ENCODE measurements around the gene PLOD1.
"Not testable (repeated sequence)": the region's sequence is repeated elsewhere in the genome, so short reads cannot be mapped to it uniquely, and the experiment has no call there.

The PLOD1 gene

DNA sequence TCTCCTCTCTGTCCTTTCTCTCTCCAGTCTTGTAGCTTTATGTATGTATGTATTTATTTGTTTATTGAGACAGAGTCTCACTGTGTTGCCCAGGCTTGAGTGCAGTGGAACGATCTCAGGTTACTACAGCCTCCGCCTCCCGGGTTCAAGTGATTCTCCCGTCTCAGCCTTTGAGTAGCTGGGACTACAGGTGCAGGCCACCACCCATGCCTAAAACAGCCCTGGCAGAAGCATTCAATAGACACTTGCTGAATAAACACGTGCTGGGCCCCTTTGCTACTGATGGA lies 10.7 kb upstream of the PLOD1 start:
- Histone ChIP-seq H3K4ac (ENCODE audit: low read length) (no peak overlapping the region), H3K14ac (ENCODE audit: low read length) (no peak overlapping the region), H3K4me2 (ENCODE audit: insufficient read depth, low read length, poor library complexity, severe bottlenecking) (no peak overlapping the region), H4K8ac (ENCODE audit: low read depth, low read length) (no peak overlapping the region), H3K9ac (ENCODE audit: low read depth, low read length, poor library complexity) (no peak overlapping the region), H2AFZ (ENCODE audit: low read length) (no peak overlapping the region), H3K27ac (replicated peaks; ENCODE audit: low read length) (no peak overlapping the region), H3K4me3 (ENCODE audit: low read length in 2 of 2) (no peak overlapping the region), H3K36me3 (replicated peaks in 1 of 2; ENCODE audit: control insufficient read depth in 2 of 2, insufficient read depth in 2 of 2, low read length in 2 of 2) (peaks cover 20 to 59% of the 10 kb centered on the region in 2 donors), H4K91ac (ENCODE audit: low read depth, low read length, poor library complexity) (no peak overlapping the region), H2BK5ac (ENCODE audit: low read length) (no peak overlapping the region), H3K9me3 (replicated peaks in 1 of 2; ENCODE audit: control insufficient read depth in 2 of 2, insufficient read depth in 1 of 2, low read depth in 1 of 2, low read length in 2 of 2) (no peaks in the 10 kb centered on the region), H3K79me1 (ENCODE audit: low read depth, low read length) (peaks cover 9% of the 10 kb centered on the region), H2BK120ac (ENCODE audit: low read depth, low read length) (no peak overlapping the region), H3K4me1 (ENCODE audit: control insufficient read depth in 2 of 2, insufficient read depth in 1 of 2, low read depth in 1 of 2, low read length in 2 of 2) (peaks cover 11 to 15% of the 10 kb centered on the region in 2 donors), H2BK12ac (ENCODE audit: low read length) (no peak overlapping the region), H2BK15ac (ENCODE audit: low read length) (no peak overlapping the region), H3K27me3 (ENCODE audit: control insufficient read depth in 3 of 3, insufficient read depth in 3 of 3, low read depth in 1 of 3, low read length in 3 of 3) (no peaks in the 10 kb centered on the region), H3K23ac (ENCODE audit: low read depth, low read length, poor library complexity) (no peak overlapping the region), H2AK5ac (ENCODE audit: low read depth, low read length) (no peak overlapping the region), H3K18ac (ENCODE audit: low read length) (no peak overlapping the region)
- no peak for DNase-seq (ENCODE audit: low spot score)
- WGBS, 2 donors (ENCODE audit: extremely low coverage in 2 of 2, insufficient read length in 2 of 2, insufficient replicate concordance in 1 of 2), result no CpG with 5 or more reads among the region's 5 CpGs

DNA sequence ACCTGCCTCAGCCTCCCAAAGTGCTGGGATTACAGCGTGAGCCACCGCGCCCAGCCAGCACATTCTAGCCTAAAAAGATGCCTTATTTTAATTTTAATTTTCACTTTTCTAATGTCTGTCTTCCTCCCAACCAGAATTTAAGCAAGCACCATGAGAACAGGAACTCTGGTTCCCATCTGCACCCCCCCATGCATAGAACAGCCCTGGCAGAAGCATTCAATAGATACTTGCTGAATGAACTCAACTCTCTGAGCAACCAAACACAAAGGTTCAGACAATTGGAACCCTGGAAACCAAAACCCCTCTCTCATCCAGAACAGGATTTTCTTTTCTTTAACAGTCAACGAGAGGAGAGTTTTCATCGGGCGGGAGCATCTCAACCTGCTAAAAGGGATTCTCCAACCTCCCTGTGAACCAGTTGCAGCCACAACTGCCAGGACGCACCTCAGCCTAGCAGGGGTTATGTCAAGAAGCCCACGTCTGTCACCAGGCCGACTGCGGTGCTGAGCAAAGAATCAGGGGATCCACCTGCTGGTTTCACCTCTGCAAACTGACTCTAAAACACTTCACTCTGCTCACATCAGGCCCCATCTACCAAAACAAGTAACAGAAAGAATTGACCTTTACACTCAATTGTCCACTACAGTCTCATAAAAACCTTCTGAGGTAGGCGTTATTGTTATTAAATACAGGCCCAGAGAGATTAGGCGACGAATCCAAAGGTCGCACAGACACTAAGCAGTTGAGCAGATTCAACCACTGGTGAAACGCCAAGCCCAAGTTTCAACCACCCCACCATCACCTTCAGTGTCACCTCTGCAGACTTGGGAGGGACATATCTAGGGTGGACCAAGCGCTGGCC lies 10.0 kb upstream of the PLOD1 start:
- peaks cover 16 to 51% of the 10 kb centered on the region in 2 donors for H3K36me3 ChIP-seq (replicated peaks in 1 of 2; ENCODE audit: control insufficient read depth in 2 of 2, insufficient read depth in 2 of 2, low read length in 2 of 2)
- H4K8ac ChIP-seq (ENCODE audit: low read depth, low read length), result no peak overlapping the region
- no peak overlapping the region for H3K18ac ChIP-seq (ENCODE audit: low read length)
- no peak overlapping the region for H4K91ac ChIP-seq (ENCODE audit: low read depth, low read length, poor library complexity)
- H3K4me1 ChIP-seq (ENCODE audit: control insufficient read depth in 2 of 2, insufficient read depth in 1 of 2, low read depth in 1 of 2, low read length in 2 of 2), result peaks cover 11 to 15% of the 10 kb centered on the region in 2 donors
- no peak overlapping the region for H2BK12ac ChIP-seq (ENCODE audit: low read length)
- H3K9ac ChIP-seq (ENCODE audit: low read depth, low read length, poor library complexity), result peak overlapping the region; percentile 71
- no peak overlapping the region for H2AFZ ChIP-seq (ENCODE audit: low read length)
- no peaks in the 10 kb centered on the region for H3K9me3 ChIP-seq (replicated peaks in 1 of 2; ENCODE audit: control insufficient read depth in 2 of 2, insufficient read depth in 1 of 2, low read depth in 1 of 2, low read length in 2 of 2)
- no peak overlapping the region for H3K23ac ChIP-seq (ENCODE audit: low read depth, low read length, poor library complexity)
- peak overlapping the region; percentile 32 for H3K4me2 ChIP-seq (ENCODE audit: insufficient read depth, low read length, poor library complexity, severe bottlenecking)
- no peak overlapping the region for H3K4ac ChIP-seq (ENCODE audit: low read length)
- no peak overlapping the region for H2BK120ac ChIP-seq (ENCODE audit: low read depth, low read length)
- WGBS, 2 donors (ENCODE audit: extremely low coverage in 2 of 2, insufficient read length in 2 of 2, insufficient replicate concordance in 1 of 2), result no CpG with 5 or more reads among the region's 16 CpGs
- no peak overlapping the region for H3K27ac ChIP-seq (replicated peaks; ENCODE audit: low read length)
- no peak overlapping the region for H2BK5ac ChIP-seq (ENCODE audit: low read length)
- no peak overlapping the region for H3K14ac ChIP-seq (ENCODE audit: low read length)
- H3K79me1 ChIP-seq (ENCODE audit: low read depth, low read length), result peaks cover 9% of the 10 kb centered on the region
- DNase-seq (ENCODE audit: low spot score), result no peak
- no peak overlapping the region for H2BK15ac ChIP-seq (ENCODE audit: low read length)
- peak overlapping the region; percentile 30 to 56 for H3K4me3 ChIP-seq (ENCODE audit: low read length in 2 of 2)
- no peaks in the 10 kb centered on the region for H3K27me3 ChIP-seq (ENCODE audit: control insufficient read depth in 3 of 3, insufficient read depth in 3 of 3, low read depth in 1 of 3, low read length in 3 of 3)
- no peak overlapping the region for H2AK5ac ChIP-seq (ENCODE audit: low read depth, low read length)

DNA sequence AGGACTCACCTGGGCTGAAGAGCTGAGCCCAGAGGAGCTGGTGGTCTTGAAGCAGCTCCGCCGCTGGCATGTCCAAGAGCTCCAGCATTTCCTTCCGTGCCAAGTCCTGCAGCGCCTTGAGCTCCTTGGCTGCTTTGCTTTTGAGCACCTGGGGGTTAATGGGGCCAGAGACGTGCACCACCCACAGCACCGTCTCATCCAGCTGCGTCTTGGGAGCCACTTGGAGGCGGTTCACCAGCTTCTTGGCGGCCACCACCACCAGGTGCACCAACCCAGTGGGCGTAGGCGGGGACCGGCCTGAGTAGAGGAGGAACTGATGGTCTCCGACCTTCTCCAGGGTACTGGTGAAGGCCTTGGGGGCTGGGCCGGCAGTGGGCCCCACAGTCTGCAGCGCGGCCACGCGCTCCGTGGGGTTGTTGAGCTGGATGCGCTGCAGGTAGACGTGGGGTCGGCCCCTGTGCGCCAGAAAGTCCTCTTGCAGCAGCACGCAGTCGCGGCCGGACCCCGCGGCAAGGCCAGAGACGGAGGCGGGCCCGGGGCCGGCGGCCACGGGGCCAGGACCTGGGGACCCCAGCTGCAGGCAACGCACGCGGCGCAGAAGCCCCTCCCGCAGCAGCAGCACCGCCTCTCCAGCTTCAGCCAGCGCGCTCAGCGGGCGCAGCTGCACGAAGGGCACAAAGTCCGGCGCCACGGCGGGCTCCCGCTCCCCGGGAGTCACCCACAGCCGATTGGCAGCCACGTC lies 9.2 kb upstream of the PLOD1 start:
- H4K8ac ChIP-seq (ENCODE audit: low read depth, low read length); H3K79me1 ChIP-seq (ENCODE audit: low read depth, low read length); H3K14ac ChIP-seq (ENCODE audit: low read length); H2AFZ ChIP-seq (ENCODE audit: low read length); H2AK5ac ChIP-seq (ENCODE audit: low read depth, low read length); H3K4ac ChIP-seq (ENCODE audit: low read length); H4K91ac ChIP-seq (ENCODE audit: low read depth, low read length, poor library complexity); H2BK12ac ChIP-seq (ENCODE audit: low read length); H2BK120ac ChIP-seq (ENCODE audit: low read depth, low read length); DNase-seq (ENCODE audit: low spot score); H3K9me3 ChIP-seq (replicated peaks in 1 of 2; ENCODE audit: control insufficient read depth in 2 of 2, insufficient read depth in 1 of 2, low read depth in 1 of 2, low read length in 2 of 2); H3K18ac ChIP-seq (ENCODE audit: low read length); H2BK5ac ChIP-seq (ENCODE audit: low read length); H3K27me3 ChIP-seq (ENCODE audit: control insufficient read depth in 3 of 3, insufficient read depth in 3 of 3, low read depth in 1 of 3, low read length in 3 of 3); H3K27ac ChIP-seq (replicated peaks; ENCODE audit: low read length); H2BK15ac ChIP-seq (ENCODE audit: low read length): not testable (repeated sequence)
- Histone ChIP-seq H3K4me1 (ENCODE audit: control insufficient read depth in 2 of 2, insufficient read depth in 1 of 2, low read depth in 1 of 2, low read length in 2 of 2) (peaks cover 15 to 17% of the 10 kb centered on the region in 2 donors), H3K4me3 (ENCODE audit: low read length in 2 of 2) (peak overlapping the region; percentile 56 to 85), H3K9ac (ENCODE audit: low read depth, low read length, poor library complexity) (peak overlapping the region; percentile 92), H3K23ac (ENCODE audit: low read depth, low read length, poor library complexity) (peak overlapping the region; percentile 43), H3K36me3 (replicated peaks in 1 of 2; ENCODE audit: control insufficient read depth in 2 of 2, insufficient read depth in 2 of 2, low read length in 2 of 2) (peaks cover 14 to 43% of the 10 kb centered on the region in 2 donors), H3K4me2 (ENCODE audit: insufficient read depth, low read length, poor library complexity, severe bottlenecking) (peak overlapping the region; percentile 57)
- no CpG with 5 or more reads among the region's 54 CpGs for WGBS, 2 donors (ENCODE audit: extremely low coverage in 2 of 2, insufficient read length in 2 of 2, insufficient replicate concordance in 1 of 2)

DNA sequence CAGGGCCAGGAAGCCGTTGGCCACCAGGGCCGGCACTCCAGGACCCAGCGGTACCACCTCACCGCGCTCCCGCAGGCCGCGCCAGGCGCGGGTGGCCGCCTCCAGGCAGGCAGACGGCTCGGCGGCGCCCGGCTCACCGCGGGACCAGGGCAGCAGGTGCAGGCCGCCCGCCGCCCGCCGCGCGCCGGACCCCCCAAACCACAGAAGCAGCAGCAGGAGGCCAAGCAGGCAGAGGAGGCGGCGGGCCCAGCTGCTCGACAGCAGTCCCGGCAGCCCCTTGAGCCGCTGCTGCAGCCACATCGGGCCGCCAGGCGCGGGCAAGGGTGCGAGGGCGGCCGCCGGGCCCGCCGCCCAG lies 8.6 kb upstream of the PLOD1 start:
- Histone ChIP-seq H3K4me1 (ENCODE audit: control insufficient read depth in 2 of 2, insufficient read depth in 1 of 2, low read depth in 1 of 2, low read length in 2 of 2) (peaks cover 12 to 17% of the 10 kb centered on the region in 2 donors), H3K23ac (ENCODE audit: low read depth, low read length, poor library complexity) (peak overlapping the region; percentile 43), H2BK12ac (ENCODE audit: low read length) (no peak overlapping the region), H3K18ac (ENCODE audit: low read length) (no peak overlapping the region), H3K9me3 (replicated peaks in 1 of 2; ENCODE audit: control insufficient read depth in 2 of 2, insufficient read depth in 1 of 2, low read depth in 1 of 2, low read length in 2 of 2) (no peaks in the 10 kb centered on the region), H2AFZ (ENCODE audit: low read length) (no peak overlapping the region), H2BK15ac (ENCODE audit: low read length) (no peak overlapping the region), H3K4me2 (ENCODE audit: insufficient read depth, low read length, poor library complexity, severe bottlenecking) (peak overlapping the region; percentile 57), H3K36me3 (replicated peaks in 1 of 2; ENCODE audit: control insufficient read depth in 2 of 2, insufficient read depth in 2 of 2, low read length in 2 of 2) (peaks cover 11 to 37% of the 10 kb centered on the region in 2 donors), H2BK120ac (ENCODE audit: low read depth, low read length) (no peak overlapping the region), H3K14ac (ENCODE audit: low read length) (peak overlapping the region; percentile 38), H4K8ac (ENCODE audit: low read depth, low read length) (no peak overlapping the region), H2AK5ac (ENCODE audit: low read depth, low read length) (no peak overlapping the region), H3K79me1 (ENCODE audit: low read depth, low read length) (peaks cover 6% of the 10 kb centered on the region), H3K27me3 (ENCODE audit: control insufficient read depth in 3 of 3, insufficient read depth in 3 of 3, low read depth in 1 of 3, low read length in 3 of 3) (no peaks in the 10 kb centered on the region), H2BK5ac (ENCODE audit: low read length) (no peak overlapping the region), H3K27ac (replicated peaks; ENCODE audit: low read length) (no peak overlapping the region), H4K91ac (ENCODE audit: low read depth, low read length, poor library complexity) (no peak overlapping the region), H3K9ac (ENCODE audit: low read depth, low read length, poor library complexity) (peak overlapping the region; percentile 92), H3K4ac (ENCODE audit: low read length) (no peak overlapping the region), H3K4me3 (ENCODE audit: low read length in 2 of 2) (peak overlapping the region; percentile 56 to 85)
- DNase-seq (ENCODE audit: low spot score), result no peak
- WGBS, 2 donors (ENCODE audit: extremely low coverage in 2 of 2, insufficient read length in 2 of 2, insufficient replicate concordance in 1 of 2), result no CpG with 5 or more reads among the region's 41 CpGs

Measured in neuronal stem cell (in vitro differentiated cells).